Testis (tissue), 5 donors: ENCODE data around the gene TINCR. TPM values are rescaled to one million over a fixed set of nuclear protein-coding genes. Genes with fewer than 3 reads are reported as not detected.

Source experiments
- DNase-seq: peaks from one replicate; pipeline ENCODE4 v3.0.0-alpha.2; 2019
- H3K27ac ChIP-seq, 2 donors: fragments of 200-600 bp; sonication (generic); one replicate each; pipeline ENCODE4 v1.5.1; 2019
- H3K27me3 ChIP-seq: fragments of 200-600 bp; sonication (generic); one replicate; pipeline ENCODE4 v1.5.1; 2019
- H3K36me3 ChIP-seq: fragments of 200-600 bp; sonication (generic); one replicate; pipeline ENCODE4 v1.5.1; 2017; ENCODE audit warnings: low read depth; ENCODE audit errors: missing control alignments
- H3K4me1 ChIP-seq: fragments of 200-600 bp; sonication (generic); one replicate; pipeline ENCODE4 v1.5.1; 2019
- H3K4me3 ChIP-seq, 2 donors: fragments of 200-600 bp; sonication (generic); one replicate each; pipeline ENCODE4 v1.5.1; 2017 to 2019
- H3K9me3 ChIP-seq: fragments of 200-600 bp; sonication (generic); one replicate; pipeline ENCODE4 v1.5.1; 2017
- CTCF ChIP-seq, 3 experiments: fragments of 450-650 bp in 2 of 3; fragments of 200-600 bp in 1 of 3; sonication (generic) in 1 of 3; IDR thresholded peaks; one replicate each; pipeline ENCODE4 v1.5.1; 2016 to 2019; ENCODE audit warnings: antibody characterized with exemption in 3 of 3, mild to moderate bottlenecking in 2 of 3, moderate library complexity in 1 of 3
- POLR2A ChIP-seq: fragments of 450-650 bp; IDR thresholded peaks from one replicate; pipeline ENCODE4 v1.6.1; 2017; ENCODE audit warnings: antibody characterized with exemption, mild to moderate bottlenecking, moderate library complexity
- WGBS, 2 donors: methylation state at CpG; one replicate each; pipeline ENCODE4 v1.1.5; 2018; 5-methylcytosine and 5-hydroxymethylcytosine counted together
- intact Hi-C: fragments of 100-400 bp; cut with DNase I; formaldehyde crosslinking; loops from one replicate; pipeline ENCODE4 v1.15.1; 2023; ENCODE audit warnings: low total_unique reads
- long read RNA-seq, 2 donors: transcript quantifications; one replicate each; lab custom pipeline, GENCODE V29; 2026
- polyA plus RNA-seq: library from polyadenylated mRNA; stranded (reverse); fragments of 350-450 nt; fragmentation: Illumina TruSeq; extraction: RNeasy Lipid Tissue Mini Kit (QIAGEN cat#74804); gene quantifications from one replicate; pipeline ENCODE4 v1.2.3, GENCODE V29; 2014; ENCODE audit warnings: low read depth, low replicate concordance; ENCODE audit not compliant: insufficient read depth
- total RNA-seq, 2 donors: library from RNA; depleted of rRNA; stranded (reverse); fragments of >200 nt; gene quantifications; one replicate each; pipeline ENCODE4 v1.2.3, GENCODE V29; 2016

Gene TINCR
- total RNA-seq (1 to 10 TPM; 5.6 to 7.0 TPM), polyA plus RNA-seq (3.0 TPM)
- long read RNA-seq, donor 1, partial matches to known transcripts, result 0 of 1 reads
- long read RNA-seq, donor 1, other reads (novel, unspliced or antisense), result 0 of 1 reads
- long read RNA-seq, donor 2, partial matches to known transcripts, result 0 of 1 reads
- long read RNA-seq, donor 2, other reads (novel, unspliced or antisense), result 0 of 1 reads

- H3K27me3 ChIP-seq, result no peaks in the 10 kb centered on the region
- TF ChIP-seq POLR2A, result no peak
- no peak for TF ChIP-seq CTCF (IDR thresholded peaks at IDR 0.05)
- H3K4me1 ChIP-seq, result no peaks in the 10 kb centered on the region
- H3K27ac ChIP-seq, result no peak within 1 kb of the TSS
- H3K4me3 ChIP-seq, result peak within 1 kb of the TSS in 1 of 2 donors; percentile 18
- 11 to 14% methylated on average over 26 to 27 of the region's 63 CpGs for WGBS, 2 donors
- intact Hi-C loops, result no loop called here
- DNase-seq, result no peak
- no peaks in the 10 kb centered on the region for H3K9me3 ChIP-seq
- no peaks in the 10 kb centered on the region for H3K36me3 ChIP-seq
These were observed at the start of gene TINCR for GRCh38 chr19:5567360-5567969. TINCR (minus strand) TSS chr19:5567953.

DNA sequence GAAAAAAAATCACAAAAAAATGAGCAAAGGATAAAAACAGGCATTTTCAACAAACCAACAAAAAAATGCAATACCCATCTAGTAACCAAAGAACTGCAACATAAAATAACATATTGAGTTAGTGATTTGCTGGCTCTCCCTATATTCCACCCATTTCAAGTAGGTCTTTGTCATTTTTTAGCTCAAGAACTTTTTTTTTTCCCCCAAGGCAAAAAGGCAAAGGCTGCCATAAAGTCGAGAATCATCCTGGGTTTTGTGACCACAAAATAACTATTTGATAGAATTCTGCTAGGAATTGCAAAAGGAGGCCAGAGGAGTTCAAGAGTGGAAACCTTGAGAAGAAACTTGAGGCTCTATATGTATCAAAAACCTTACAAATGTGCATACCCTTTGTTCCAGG is 49.3 kb upstream of the TINCR start:
- no peaks in the 10 kb centered on the region for H3K36me3 ChIP-seq
- intact Hi-C loops, result no loop called here

DNA sequence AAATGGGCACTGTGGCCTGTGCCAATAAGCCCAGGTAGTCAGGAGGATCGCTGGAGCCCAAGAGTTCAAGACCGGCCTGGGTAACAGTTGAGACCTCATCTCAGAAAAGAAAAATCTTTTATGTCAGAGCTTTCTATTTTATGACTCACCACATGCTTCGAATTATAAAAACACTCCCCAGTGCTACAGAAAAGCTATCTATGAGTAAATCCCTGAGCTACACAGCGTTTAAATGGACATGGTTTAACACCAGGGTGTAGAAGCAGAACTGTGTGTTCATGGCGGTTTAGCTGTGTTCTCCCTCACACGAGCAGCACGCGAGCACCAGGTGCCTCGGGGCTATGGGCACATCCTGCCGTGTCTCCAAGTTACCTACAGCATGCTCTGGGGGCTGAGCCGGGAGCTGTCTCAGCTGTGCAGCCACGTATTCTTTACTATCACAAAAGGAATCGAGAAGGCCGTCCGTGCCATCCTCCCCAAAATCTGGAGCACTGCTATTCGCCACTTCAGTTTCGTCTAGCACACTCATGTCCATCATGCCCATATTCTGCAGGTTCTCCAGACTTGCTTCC is 48.1 kb upstream of the TINCR start:
- TF ChIP-seq CTCF (IDR thresholded peaks at IDR 0.05), result no peak
- no peak for TF ChIP-seq POLR2A
- peaks cover 20% of the 10 kb centered on the region for H3K4me1 ChIP-seq
- no peak overlapping the region for H3K27ac ChIP-seq
- no peaks in the 10 kb centered on the region for H3K9me3 ChIP-seq
- DNase-seq, result no peak
- no peak overlapping the region for H3K4me3 ChIP-seq
- H3K36me3 ChIP-seq, result no peaks in the 10 kb centered on the region
- no peaks in the 10 kb centered on the region for H3K27me3 ChIP-seq
- intact Hi-C loops, result no loop called here
- WGBS, 2 donors, result 85 to 89% methylated on average over 17 of the region's 17 CpGs

More for the DNA sequence above, 49.3 kb upstream of the TINCR start:
- no peak for DNase-seq
- Histone ChIP-seq H3K9me3 (no peaks in the 10 kb centered on the region), H3K4me1 (peaks cover 24% of the 10 kb centered on the region), H3K27ac (no peak overlapping the region), H3K27me3 (no peaks in the 10 kb centered on the region), H3K4me3 (no peak overlapping the region)
- WGBS, 2 donors, result 59 to 69% methylated on average over 1 of the region's 1 CpG
- TF ChIP-seq POLR2A, result no peak
- TF ChIP-seq CTCF (IDR thresholded peaks at IDR 0.05), result no peak

GRCh38 chr19:5612891-5613865 is 45.4 kb upstream of the TINCR start:
- no peak overlapping the region for H3K27ac ChIP-seq
- no peaks in the 10 kb centered on the region for H3K9me3 ChIP-seq
- peaks cover 9% of the 10 kb centered on the region for H3K36me3 ChIP-seq
- intact Hi-C loops, result no loop called here
- 90 to 93% methylated on average over 15 of the region's 15 CpGs for WGBS, 2 donors
- H3K4me3 ChIP-seq, result no peak overlapping the region
- no peaks in the 10 kb centered on the region for H3K27me3 ChIP-seq
- TF ChIP-seq POLR2A, result no peak
- no peak for TF ChIP-seq CTCF (IDR thresholded peaks at IDR 0.05)
- H3K4me1 ChIP-seq, result peaks cover 4% of the 10 kb centered on the region
- no peak for DNase-seq
